ENCODE results near the gene GOT1.

DNA sequence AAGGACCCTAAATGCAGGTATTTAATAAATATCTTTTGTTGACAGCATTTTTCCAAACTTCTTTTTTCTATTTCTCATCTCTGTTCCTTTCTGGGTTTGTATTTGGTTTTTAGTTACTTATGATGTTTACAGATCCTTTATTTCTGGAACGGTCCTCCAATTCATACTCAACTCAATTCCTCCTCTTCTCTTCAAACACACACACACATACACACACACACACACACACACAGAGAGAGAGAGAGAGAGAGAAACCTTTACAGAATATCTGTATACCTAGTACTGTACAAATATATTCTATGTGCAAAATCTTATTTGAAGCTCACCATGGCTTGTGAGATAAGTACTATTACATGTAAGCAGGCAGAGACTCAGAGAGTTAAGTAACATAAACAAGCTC is 21.6 kb upstream of the GOT1 start:
- TF ChIP-seq, protein P1, sequence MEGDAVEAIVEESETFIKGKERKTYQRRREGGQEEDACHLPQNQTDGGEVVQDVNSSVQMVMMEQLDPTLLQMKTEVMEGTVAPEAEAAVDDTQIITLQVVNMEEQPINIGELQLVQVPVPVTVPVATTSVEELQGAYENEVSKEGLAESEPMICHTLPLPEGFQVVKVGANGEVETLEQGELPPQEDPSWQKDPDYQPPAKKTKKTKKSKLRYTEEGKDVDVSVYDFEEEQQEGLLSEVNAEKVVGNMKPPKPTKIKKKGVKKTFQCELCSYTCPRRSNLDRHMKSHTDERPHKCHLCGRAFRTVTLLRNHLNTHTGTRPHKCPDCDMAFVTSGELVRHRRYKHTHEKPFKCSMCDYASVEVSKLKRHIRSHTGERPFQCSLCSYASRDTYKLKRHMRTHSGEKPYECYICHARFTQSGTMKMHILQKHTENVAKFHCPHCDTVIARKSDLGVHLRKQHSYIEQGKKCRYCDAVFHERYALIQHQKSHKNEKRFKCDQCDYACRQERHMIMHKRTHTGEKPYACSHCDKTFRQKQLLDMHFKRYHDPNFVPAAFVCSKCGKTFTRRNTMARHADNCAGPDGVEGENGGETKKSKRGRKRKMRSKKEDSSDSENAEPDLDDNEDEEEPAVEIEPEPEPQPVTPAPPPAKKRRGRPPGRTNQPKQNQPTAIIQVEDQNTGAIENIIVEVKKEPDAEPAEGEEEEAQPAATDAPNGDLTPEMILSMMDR (IDR thresholded peaks at IDR 0.05): no peak
- TF ChIP-seq POLR2A (IDR thresholded peaks at IDR 0.05): no peak
